Breast epithelium (tissue), 4 donors: ENCODE measurements around the gene OSBPL10. TPM values are rescaled to one million over a fixed set of nuclear protein-coding genes. Genes with fewer than 3 reads are reported as not detected.
"Not testable (repeated sequence)": the region's sequence is repeated elsewhere in the genome, so short reads cannot be mapped to it uniquely, and the experiment has no call there.

Source experiments
- DNase-seq, 2 donors: peaks; one replicate each; pipeline ENCODE4 v3.0.0-alpha.2; 2019; ENCODE audit warnings: low spot score in 2 of 2
- H3K27ac ChIP-seq, 2 donors: fragments of 200-600 bp; sonication (generic) in 1 of 2; one replicate each; pipeline ENCODE4 v1.5.1; 2016 to 2019; ENCODE audit warnings: mild to moderate bottlenecking in 1 of 2
- H3K27me3 ChIP-seq, 2 donors: fragments of 200-600 bp; sonication (generic) in 1 of 2; one replicate each; pipeline versions ENCODE4 v1.5.1 to v1.6.0; 2017 to 2019; ENCODE audit warnings: control low read depth in 1 of 2, mild to moderate bottlenecking in 1 of 2
- H3K36me3 ChIP-seq: fragments of 200-600 bp; one replicate; pipeline ENCODE4 v1.5.1; 2019
- H3K4me1 ChIP-seq, 2 donors: fragments of 200-600 bp; sonication (generic); one replicate each; pipeline ENCODE4 v1.5.1; 2016 to 2019; ENCODE audit warnings: control low read depth in 1 of 2
- H3K4me3 ChIP-seq, 3 donors: fragments of 200-600 bp; sonication (generic); 1 replicate in 2 of 3; 2 replicates in 1 of 3; pipeline ENCODE4 v1.5.1; 2016 to 2019; ENCODE audit warnings: mild to moderate bottlenecking in 3 of 3, moderate library complexity in 2 of 3
- H3K9me3 ChIP-seq, 2 donors: fragments of 200-600 bp; sonication (generic) in 1 of 2; one replicate each; pipeline ENCODE4 v1.5.1; 2016 to 2019; ENCODE audit warnings: control low read depth in 1 of 2
- POLR2A ChIP-seq: fragments of 450-650 bp; IDR thresholded peaks from one replicate; pipeline ENCODE4 v1.6.1; 2016; ENCODE audit warnings: antibody characterized with exemption, mild to moderate bottlenecking, moderate library complexity
- POLR2AphosphoS5 ChIP-seq, 3 donors: sonication (generic); formaldehyde crosslinking; IDR thresholded peaks; one replicate each; pipeline ENCODE4 v1.6.1; 2017; ENCODE audit warnings: antibody characterized with exemption in 3 of 3
- intact Hi-C: fragments of 100-400 bp; cut with DNase I; formaldehyde crosslinking; loops from one replicate; pipeline ENCODE4 v1.15.1; 2023; ENCODE audit warnings: low total_unique reads
- total RNA-seq, 3 donors: library from RNA; depleted of rRNA; stranded (reverse); fragments of >200 nt; gene quantifications; one replicate each; pipeline ENCODE4 v1.1.0, GENCODE V29; 2016
- TF ChIP-seq, protein P1 (sequence below), 3 donors: fragments of 450-650 bp; IDR thresholded peaks; one replicate each; pipeline ENCODE4 v1.5.1; 2016 to 2017; ENCODE audit warnings: antibody characterized with exemption in 3 of 3, mild to moderate bottlenecking in 3 of 3, moderate library complexity in 3 of 3

The OSBPL10 gene
- total RNA-seq, 3 donors from 2014 or later = 17.6 to 47.4 (median 26.5) TPM

DNA sequence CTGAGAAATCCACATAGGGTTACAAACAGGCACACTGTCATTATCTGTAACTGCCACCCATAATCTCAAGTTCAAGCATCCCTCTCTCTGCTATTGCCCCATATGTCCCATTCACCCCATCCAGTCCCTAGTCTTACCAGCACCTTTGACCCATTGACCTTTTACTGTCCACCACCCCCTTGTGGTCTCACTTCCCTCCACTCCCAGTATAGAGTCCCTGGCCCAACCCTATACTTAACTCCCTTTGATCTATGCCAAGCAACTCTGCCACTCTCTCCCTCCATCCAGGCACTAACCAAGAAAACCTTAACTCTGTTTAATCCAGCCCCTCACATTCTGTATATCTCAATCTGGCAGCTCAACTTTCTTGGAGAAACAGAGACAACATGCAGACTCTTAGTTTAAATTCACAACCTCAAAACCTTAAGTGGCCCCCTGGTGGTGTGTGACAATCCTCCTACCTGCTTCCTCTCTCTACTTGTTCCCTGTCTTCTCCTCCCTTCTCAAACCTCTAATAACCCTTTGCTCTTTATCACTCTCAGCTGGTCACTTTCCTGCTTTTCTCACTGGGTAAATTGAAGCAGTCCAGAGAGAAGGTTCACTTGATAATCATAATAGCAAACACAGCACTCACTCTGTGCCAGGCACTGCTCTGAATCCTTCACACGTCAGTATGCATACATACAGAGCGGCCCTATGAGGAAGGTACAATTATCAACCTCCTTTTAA lies 285.6 kb downstream of the OSBPL10 start:
- no peaks in the 10 kb centered on the region for H3K36me3 ChIP-seq
- DNase-seq = no peak
- no peaks in the 10 kb centered on the region for H3K9me3 ChIP-seq
- intact Hi-C loops = no loop called here
- no peak overlapping the region for H3K27ac ChIP-seq
- TF ChIP-seq POLR2A (no peak), POLR2AphosphoS5 (IDR thresholded peaks at IDR 0.05) (no peak)
- TF ChIP-seq, protein P1, sequence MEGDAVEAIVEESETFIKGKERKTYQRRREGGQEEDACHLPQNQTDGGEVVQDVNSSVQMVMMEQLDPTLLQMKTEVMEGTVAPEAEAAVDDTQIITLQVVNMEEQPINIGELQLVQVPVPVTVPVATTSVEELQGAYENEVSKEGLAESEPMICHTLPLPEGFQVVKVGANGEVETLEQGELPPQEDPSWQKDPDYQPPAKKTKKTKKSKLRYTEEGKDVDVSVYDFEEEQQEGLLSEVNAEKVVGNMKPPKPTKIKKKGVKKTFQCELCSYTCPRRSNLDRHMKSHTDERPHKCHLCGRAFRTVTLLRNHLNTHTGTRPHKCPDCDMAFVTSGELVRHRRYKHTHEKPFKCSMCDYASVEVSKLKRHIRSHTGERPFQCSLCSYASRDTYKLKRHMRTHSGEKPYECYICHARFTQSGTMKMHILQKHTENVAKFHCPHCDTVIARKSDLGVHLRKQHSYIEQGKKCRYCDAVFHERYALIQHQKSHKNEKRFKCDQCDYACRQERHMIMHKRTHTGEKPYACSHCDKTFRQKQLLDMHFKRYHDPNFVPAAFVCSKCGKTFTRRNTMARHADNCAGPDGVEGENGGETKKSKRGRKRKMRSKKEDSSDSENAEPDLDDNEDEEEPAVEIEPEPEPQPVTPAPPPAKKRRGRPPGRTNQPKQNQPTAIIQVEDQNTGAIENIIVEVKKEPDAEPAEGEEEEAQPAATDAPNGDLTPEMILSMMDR (IDR thresholded peaks at IDR 0.05) = no peak
- no peaks in the 10 kb centered on the region for H3K4me1 ChIP-seq
- H3K27me3 ChIP-seq = no peaks in the 10 kb centered on the region
- no peak overlapping the region for H3K4me3 ChIP-seq

DNA sequence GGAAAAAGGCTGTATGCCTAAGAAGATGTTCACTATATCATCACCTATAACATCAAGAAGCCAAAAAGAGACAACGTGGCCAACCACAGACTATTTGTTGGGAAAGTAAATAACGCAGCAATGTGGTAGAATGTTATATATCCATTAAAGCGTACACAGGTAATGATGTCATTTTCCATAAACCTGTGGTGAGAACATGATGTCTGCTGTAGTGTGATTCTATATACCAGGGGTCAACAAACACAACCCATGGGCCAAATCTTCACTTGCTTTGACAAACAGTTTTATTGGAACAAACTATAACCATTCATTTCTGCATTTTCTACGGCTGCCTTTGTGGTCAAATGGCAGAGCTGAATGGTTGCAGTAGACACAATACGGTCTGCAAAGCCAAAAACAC lies 287.7 kb downstream of the OSBPL10 start:
- Histone ChIP-seq H3K9me3 (no peaks in the 10 kb centered on the region), H3K27me3 (no peaks in the 10 kb centered on the region), H3K4me1 (no peaks in the 10 kb centered on the region), H3K36me3 (no peaks in the 10 kb centered on the region), H3K4me3 (no peak overlapping the region), H3K27ac (no peak overlapping the region)
- TF ChIP-seq, protein P1 (IDR thresholded peaks at IDR 0.05) = no peak
- TF ChIP-seq POLR2A (no peak), POLR2AphosphoS5 (IDR thresholded peaks at IDR 0.05) (no peak)
- no peak for DNase-seq
- intact Hi-C loops = no loop called here

DNA sequence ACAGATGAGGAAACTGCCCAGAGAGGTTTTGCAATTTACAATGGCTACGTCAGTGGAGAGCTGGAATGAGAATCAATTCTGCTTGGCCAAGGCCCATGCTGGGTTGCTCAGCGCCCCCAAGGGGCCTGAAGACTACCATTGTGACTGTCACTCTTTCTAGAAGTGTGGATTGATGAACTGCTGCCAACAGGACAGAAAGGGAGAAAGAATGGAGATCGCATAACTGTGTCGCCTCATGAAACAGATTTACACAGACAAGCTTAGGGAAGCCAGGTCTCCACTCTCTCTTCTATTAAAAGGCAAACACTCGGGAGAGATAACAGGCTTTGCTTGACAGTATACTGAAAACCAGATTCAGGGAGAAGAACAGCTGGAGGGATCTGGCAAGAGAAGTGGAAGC lies 288.3 kb downstream of the OSBPL10 start:
- Histone ChIP-seq H3K36me3 (no peaks in the 10 kb centered on the region), H3K9me3 (no peaks in the 10 kb centered on the region), H3K27me3 (no peaks in the 10 kb centered on the region), H3K4me1 (no peaks in the 10 kb centered on the region), H3K27ac (no peak overlapping the region), H3K4me3 (no peak overlapping the region)
- DNase-seq = no peak
- TF ChIP-seq POLR2A (no peak), POLR2AphosphoS5 (IDR thresholded peaks at IDR 0.05) (no peak)
- TF ChIP-seq, protein P1 (IDR thresholded peaks at IDR 0.05) = no peak
- intact Hi-C loops = no loop called here

DNA sequence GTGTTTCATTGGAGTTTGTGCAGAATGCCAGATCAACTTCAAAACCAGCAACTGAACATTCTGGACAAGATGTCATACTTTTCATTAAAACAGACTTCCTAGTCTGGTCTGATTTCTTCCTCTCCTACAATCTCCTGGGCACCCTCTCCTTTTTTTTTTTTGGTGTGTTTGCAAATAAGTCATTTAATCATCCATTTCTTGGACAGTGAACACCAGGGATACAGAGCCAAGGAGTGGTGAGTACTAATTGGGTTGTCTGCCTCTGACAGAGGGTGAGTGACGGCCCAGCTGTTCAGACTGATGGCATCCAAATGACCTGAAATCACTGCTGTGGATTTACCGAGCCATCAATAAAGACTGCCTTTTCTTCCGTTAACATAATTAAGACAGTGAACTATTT lies 290.3 kb downstream of the OSBPL10 start:
- TF ChIP-seq, protein P1 (IDR thresholded peaks at IDR 0.05) = no peak
- TF ChIP-seq POLR2AphosphoS5 (IDR thresholded peaks at IDR 0.05) (no peak), POLR2A (no peak)
- H3K27ac ChIP-seq = no peak overlapping the region
- DNase-seq = no peak
- H3K9me3 ChIP-seq = no peaks in the 10 kb centered on the region
- intact Hi-C loops = no loop called here
- H3K4me3 ChIP-seq = no peak overlapping the region
- no peaks in the 10 kb centered on the region for H3K27me3 ChIP-seq
- H3K4me1 ChIP-seq = no peaks in the 10 kb centered on the region
- H3K36me3 ChIP-seq = no peaks in the 10 kb centered on the region

DNA sequence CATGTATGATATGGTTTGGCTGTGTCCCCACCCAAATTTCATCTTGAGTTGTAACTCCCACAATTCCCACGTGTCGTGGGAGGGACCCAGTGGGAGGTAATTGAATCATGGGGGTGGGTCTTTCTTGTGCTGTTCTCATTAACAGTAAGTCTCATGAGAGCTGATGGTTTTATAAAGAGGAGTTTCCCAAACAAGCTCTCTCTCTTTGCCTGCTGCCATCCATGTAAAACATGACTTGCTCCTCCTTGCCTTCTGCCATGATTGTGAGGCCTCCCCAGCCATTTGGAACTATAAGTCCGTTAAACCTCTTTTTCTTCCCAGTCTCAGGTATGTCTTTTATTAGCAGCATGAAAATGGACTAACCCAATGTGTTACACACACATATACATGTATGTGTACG lies 291.5 kb downstream of the OSBPL10 start:
- intact Hi-C loops, H3K4me1 ChIP-seq, H3K27ac ChIP-seq, DNase-seq, H3K36me3 ChIP-seq, H3K4me3 ChIP-seq, H3K9me3 ChIP-seq, H3K27me3 ChIP-seq: not testable (repeated sequence)

DNA sequence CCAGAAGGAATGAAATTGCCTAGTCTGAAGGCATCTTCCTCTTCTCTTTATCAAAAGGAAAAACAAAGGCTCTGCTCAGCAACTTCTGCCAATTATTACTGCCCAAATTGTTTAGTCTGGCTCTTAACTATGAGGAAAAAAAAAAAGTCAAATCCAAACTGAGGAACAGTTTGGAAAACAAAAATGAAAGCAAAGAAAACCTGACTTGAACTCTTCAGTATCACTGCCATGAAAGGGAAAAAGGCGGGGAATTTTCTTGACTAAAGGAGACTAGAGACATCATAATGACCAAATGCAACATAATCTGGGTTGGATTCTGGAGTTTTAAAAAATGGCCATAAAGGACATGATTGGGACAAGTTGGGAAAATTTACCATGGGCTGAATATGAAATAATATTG lies 292.1 kb downstream of the OSBPL10 start:
- no peak for TF ChIP-seq POLR2AphosphoS5 (IDR thresholded peaks at IDR 0.05)
- TF ChIP-seq POLR2A = no peak
- TF ChIP-seq, protein P1 (IDR thresholded peaks at IDR 0.05) = no peak
- no peak overlapping the region for H3K27ac ChIP-seq
- H3K27me3 ChIP-seq = no peaks in the 10 kb centered on the region
- no peaks in the 10 kb centered on the region for H3K9me3 ChIP-seq
- DNase-seq = no peak
- no peaks in the 10 kb centered on the region for H3K36me3 ChIP-seq
- intact Hi-C loops = no loop called here
- no peaks in the 10 kb centered on the region for H3K4me1 ChIP-seq
- H3K4me3 ChIP-seq = no peak overlapping the region
